SK-N-SH treated with all-trans-retinoic acid at 6 μM for 48 hours (cell line): ENCODE data around the gene DDI2.

Experiments used
- ESRRG ChIP-seq: fragments of 250-450 bp; sonication (Bioruptor Pico); IDR thresholded peaks from 2 replicates; pipeline ENCODE4 v1.6.1; 2021; ENCODE audit warnings: mild to moderate bottlenecking
- GLIS3 ChIP-seq: fragments of 250-450 bp; sonication (Bioruptor Pico); IDR thresholded peaks from 2 replicates; pipeline ENCODE4 v1.5.0; 2020; ENCODE audit warnings: mild to moderate bottlenecking, moderate library complexity
- PATZ1 ChIP-seq: fragments of 250-450 bp; sonication (Bioruptor Pico); IDR thresholded peaks from 2 replicates; pipeline ENCODE4 v1.8.0; 2020; ENCODE audit warnings: mild to moderate bottlenecking, moderate library complexity, borderline replicate concordance
- ZFP30 ChIP-seq: fragments of 450-650 bp; formaldehyde crosslinking; IDR thresholded peaks from 2 replicates; pipeline ENCODE4 v1.5.0; 2022; ENCODE audit warnings: mild to moderate bottlenecking, moderate library complexity
- ZNF70 ChIP-seq: fragments of 450-650 bp; formaldehyde crosslinking; IDR thresholded peaks from 2 replicates; pipeline ENCODE4 v1.5.0; 2020; ENCODE audit warnings: mild to moderate bottlenecking, moderate library complexity

GRCh38 chr1:15704526-15705183, 87.4 kb downstream of the DDI2 start:
- TF ChIP-seq ZFP30 (CRISPR knock-in tag) (no peak), PATZ1 (CRISPR knock-in tag) (no peak), ESRRG (CRISPR knock-in tag) (no peak), ZNF70 (CRISPR knock-in tag) (no peak), GLIS3 (CRISPR knock-in tag) (no peak)
